Fibroblast of the aortic adventitia (primary cell): ENCODE results near the gene PLCL1. TPM values are rescaled to one million over a fixed set of nuclear protein-coding genes. Genes with fewer than 3 reads are reported as not detected.

Source experiments
- DNase-seq: peaks from one replicate; pipeline ENCODE4 v3.0.0-alpha.2; 2010; ENCODE audit warnings: low read depth
- H3K4me3 ChIP-seq: 2 replicates; pipeline ENCODE4 v1.5.1; 2011; ENCODE audit warnings: low read depth, mild to moderate bottlenecking, control low read depth, low read length, moderate library complexity
- total RNA-seq: library from RNA; depleted of rRNA; stranded (reverse); fragments of >200 nt; gene quantifications from 2 replicates; pipeline ENCODE4 v1.2.3, GENCODE V29; 2012; ENCODE audit warnings: low replicate concordance
- TF ChIP-seq, protein P1 (sequence below): IDR thresholded peaks from 2 replicates; pipeline ENCODE4 v1.5.1; 2011; ENCODE audit warnings: mild to moderate bottlenecking, low read length, control low read depth, inconsistent platforms; ENCODE audit not compliant: insufficient read depth

The PLCL1 gene
- total RNA-seq, 1 donor = 17.7 TPM

DNA sequence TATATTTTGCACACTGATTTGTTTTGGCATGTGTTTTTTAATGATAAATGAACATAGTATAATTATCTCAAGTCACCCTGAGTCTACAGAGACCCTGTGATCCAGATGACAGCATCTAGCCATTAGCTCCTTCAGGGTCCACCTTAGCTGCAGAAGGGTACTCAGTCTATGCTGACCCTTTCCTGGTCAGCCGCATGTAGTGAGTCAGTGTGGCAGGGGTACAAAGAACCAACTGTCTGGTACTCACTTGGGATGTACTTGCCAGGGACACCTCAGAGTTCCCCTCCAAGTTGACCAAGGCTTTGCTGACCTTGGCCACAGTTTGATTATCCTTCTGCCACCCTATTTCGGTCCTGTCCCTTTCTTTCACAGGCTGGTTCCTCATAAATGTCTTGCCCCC, 369.5 kb downstream of the PLCL1 start:
- no peak overlapping the region for H3K4me3 ChIP-seq
- DNase-seq = no peak
- TF ChIP-seq, protein P1, sequence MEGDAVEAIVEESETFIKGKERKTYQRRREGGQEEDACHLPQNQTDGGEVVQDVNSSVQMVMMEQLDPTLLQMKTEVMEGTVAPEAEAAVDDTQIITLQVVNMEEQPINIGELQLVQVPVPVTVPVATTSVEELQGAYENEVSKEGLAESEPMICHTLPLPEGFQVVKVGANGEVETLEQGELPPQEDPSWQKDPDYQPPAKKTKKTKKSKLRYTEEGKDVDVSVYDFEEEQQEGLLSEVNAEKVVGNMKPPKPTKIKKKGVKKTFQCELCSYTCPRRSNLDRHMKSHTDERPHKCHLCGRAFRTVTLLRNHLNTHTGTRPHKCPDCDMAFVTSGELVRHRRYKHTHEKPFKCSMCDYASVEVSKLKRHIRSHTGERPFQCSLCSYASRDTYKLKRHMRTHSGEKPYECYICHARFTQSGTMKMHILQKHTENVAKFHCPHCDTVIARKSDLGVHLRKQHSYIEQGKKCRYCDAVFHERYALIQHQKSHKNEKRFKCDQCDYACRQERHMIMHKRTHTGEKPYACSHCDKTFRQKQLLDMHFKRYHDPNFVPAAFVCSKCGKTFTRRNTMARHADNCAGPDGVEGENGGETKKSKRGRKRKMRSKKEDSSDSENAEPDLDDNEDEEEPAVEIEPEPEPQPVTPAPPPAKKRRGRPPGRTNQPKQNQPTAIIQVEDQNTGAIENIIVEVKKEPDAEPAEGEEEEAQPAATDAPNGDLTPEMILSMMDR = no peak

- DNase-seq = no peak
- TF ChIP-seq, protein P1 = no peak
- H3K4me3 ChIP-seq = no peak overlapping the region
Measured at GRCh38 chr2:198175271-198175670, 370.9 kb downstream of the PLCL1 start.

- TF ChIP-seq, protein P1 = no peak
- no peak for DNase-seq
- no peak overlapping the region for H3K4me3 ChIP-seq
Measured at GRCh38 chr2:198177040-198177439, 372.6 kb downstream of the PLCL1 start.

DNA sequence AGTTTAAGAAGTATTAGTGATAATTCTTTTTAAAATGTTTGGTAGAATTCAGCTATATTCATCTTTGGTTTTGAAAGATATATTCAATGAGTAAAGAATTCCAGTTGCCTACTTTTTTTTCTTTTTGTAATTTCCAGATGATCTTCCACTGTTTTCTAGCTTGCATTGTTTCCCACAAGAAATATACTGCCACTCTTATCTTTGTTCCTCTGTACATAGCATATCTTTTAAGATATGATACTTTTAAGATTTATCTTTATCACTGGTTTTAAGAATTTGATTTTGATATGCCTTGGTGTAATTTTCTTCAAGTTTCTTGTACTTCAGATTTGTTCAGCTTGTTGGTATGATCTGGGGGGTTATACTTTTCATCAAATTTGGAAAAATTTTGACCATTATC, 374.4 kb downstream of the PLCL1 start:
- H3K4me3 ChIP-seq = no peak overlapping the region
- TF ChIP-seq, protein P1 = no peak
- DNase-seq = no peak

DNA sequence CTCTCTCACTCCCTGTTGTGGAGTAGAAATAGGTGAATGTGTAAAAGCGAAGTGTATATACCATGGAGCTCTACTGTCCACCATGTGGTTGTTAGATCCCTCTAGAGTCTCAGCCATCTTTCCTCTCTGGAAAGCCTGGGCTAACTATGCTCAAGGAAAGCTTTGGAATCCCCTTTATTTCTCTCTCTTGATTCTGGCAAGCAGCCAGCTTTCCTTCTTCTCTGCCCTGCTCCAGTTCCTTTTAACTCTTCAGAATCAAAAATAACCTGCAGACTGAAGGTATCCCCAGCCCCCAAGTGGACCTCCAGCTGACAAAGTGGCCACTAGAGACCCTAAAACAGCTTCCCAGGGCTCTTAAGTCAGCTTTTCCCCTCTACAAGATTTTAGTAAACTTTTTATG, 381.9 kb downstream of the PLCL1 start:
- DNase-seq = no peak
- TF ChIP-seq, protein P1 = no peak
- H3K4me3 ChIP-seq = no peak overlapping the region

- no peak for DNase-seq
- TF ChIP-seq, protein P1 = no peak
- no peak overlapping the region for H3K4me3 ChIP-seq
Measured at GRCh38 chr2:198187841-198188240, 383.4 kb downstream of the PLCL1 start.

- no peak overlapping the region for H3K4me3 ChIP-seq
- no peak for DNase-seq
Measured at GRCh38 chr2:198188982-198189381, 384.6 kb downstream of the PLCL1 start.

More at GRCh38 chr2:198188982-198189381, 384.6 kb downstream of the PLCL1 start:
- TF ChIP-seq, protein P1 = no peak
